ENCODE data around the gene ATP5MK.

The ATP5MK gene

DNA sequence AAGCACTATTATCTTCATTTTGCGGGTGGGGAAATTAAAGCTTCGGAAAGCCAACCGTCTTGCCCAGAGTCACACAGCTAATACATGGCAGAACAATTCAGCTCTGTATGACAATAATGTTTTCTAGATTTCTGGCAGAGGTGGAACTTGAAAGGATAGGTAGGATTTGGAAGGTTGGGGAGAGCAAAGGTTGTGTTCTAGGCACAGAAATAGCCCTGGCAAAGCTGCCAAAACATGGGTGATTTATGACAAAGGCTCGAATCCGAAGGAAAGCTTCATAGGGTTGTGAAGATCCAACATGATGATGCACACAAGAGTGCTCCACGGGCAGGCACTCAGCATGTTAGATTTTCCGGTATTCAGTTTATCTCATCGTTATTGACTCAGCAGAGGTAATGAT is 19.3 kb upstream of the ATP5MK start:
- Histone ChIP-seq H3K4me1 (ENCODE audit: insufficient read depth, low read length) (no peaks in the 10 kb centered on the region), H3K36me3 (ENCODE audit: insufficient read depth, low read length) (peaks cover 97% of the 10 kb centered on the region), H2AFZ (ENCODE audit: low read depth, low read length) (no peak overlapping the region), H4K20me1 (ENCODE audit: insufficient read depth, low read length) (peaks cover 9% of the 10 kb centered on the region), H3K27me3 (ENCODE audit: insufficient read depth, low read length, poor library complexity) (no peaks in the 10 kb centered on the region), H3K27ac (ENCODE audit: low read length) (no peak overlapping the region), H3K9me3 (ENCODE audit: insufficient read depth, low read length, severe bottlenecking) (no peaks in the 10 kb centered on the region), H3K4me2 (ENCODE audit: insufficient read depth, low read length) (no peak overlapping the region), H3K4me3 (ENCODE audit: low read depth in 1 of 2, low read length in 2 of 2) (no peak overlapping the region), H3K79me2 (ENCODE audit: insufficient read depth, low read length) (no peaks in the 10 kb centered on the region), H3K9ac (ENCODE audit: low read depth, low read length) (no peak overlapping the region)
- TF ChIP-seq EZH2 (IDR thresholded peaks at IDR 0.05; ENCODE audit: borderline replicate concordance, low read depth, low read length, severe bottlenecking): no peak
- TF ChIP-seq, protein P1, sequence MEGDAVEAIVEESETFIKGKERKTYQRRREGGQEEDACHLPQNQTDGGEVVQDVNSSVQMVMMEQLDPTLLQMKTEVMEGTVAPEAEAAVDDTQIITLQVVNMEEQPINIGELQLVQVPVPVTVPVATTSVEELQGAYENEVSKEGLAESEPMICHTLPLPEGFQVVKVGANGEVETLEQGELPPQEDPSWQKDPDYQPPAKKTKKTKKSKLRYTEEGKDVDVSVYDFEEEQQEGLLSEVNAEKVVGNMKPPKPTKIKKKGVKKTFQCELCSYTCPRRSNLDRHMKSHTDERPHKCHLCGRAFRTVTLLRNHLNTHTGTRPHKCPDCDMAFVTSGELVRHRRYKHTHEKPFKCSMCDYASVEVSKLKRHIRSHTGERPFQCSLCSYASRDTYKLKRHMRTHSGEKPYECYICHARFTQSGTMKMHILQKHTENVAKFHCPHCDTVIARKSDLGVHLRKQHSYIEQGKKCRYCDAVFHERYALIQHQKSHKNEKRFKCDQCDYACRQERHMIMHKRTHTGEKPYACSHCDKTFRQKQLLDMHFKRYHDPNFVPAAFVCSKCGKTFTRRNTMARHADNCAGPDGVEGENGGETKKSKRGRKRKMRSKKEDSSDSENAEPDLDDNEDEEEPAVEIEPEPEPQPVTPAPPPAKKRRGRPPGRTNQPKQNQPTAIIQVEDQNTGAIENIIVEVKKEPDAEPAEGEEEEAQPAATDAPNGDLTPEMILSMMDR (IDR thresholded peaks at IDR 0.05; ENCODE audit: borderline replicate concordance, extremely low read depth, low read length, poor library complexity, severe bottlenecking): no peak
- ATAC-seq (ENCODE audit: insufficient read depth, low read depth) (no peak), DNase-seq (no peak)

GRCh38 chr10:103413564-103413963 is 17.3 kb upstream of the ATP5MK start:
- Histone ChIP-seq H3K27me3 (ENCODE audit: insufficient read depth, low read length, poor library complexity) (no peaks in the 10 kb centered on the region), H3K27ac (ENCODE audit: low read length) (no peak overlapping the region), H4K20me1 (ENCODE audit: insufficient read depth, low read length) (peaks cover 8% of the 10 kb centered on the region), H3K4me1 (ENCODE audit: insufficient read depth, low read length) (no peaks in the 10 kb centered on the region), H2AFZ (ENCODE audit: low read depth, low read length) (no peak overlapping the region), H3K79me2 (ENCODE audit: insufficient read depth, low read length) (no peaks in the 10 kb centered on the region), H3K9ac (ENCODE audit: low read depth, low read length) (no peak overlapping the region), H3K9me3 (ENCODE audit: insufficient read depth, low read length, severe bottlenecking) (no peaks in the 10 kb centered on the region), H3K36me3 (ENCODE audit: insufficient read depth, low read length) (peaks cover 98% of the 10 kb centered on the region), H3K4me2 (ENCODE audit: insufficient read depth, low read length) (no peak overlapping the region), H3K4me3 (ENCODE audit: low read depth in 1 of 2, low read length in 2 of 2) (no peak overlapping the region)
- no peak for ATAC-seq (ENCODE audit: insufficient read depth, low read depth)
- no peak for DNase-seq
- TF ChIP-seq, protein P1 (IDR thresholded peaks at IDR 0.05; ENCODE audit: borderline replicate concordance, extremely low read depth, low read length, poor library complexity, severe bottlenecking): no peak
- TF ChIP-seq EZH2 (IDR thresholded peaks at IDR 0.05; ENCODE audit: borderline replicate concordance, low read depth, low read length, severe bottlenecking): no peak

GRCh38 chr10:103397191-103397825 is 1.0 kb upstream of the ATP5MK start:
- Histone ChIP-seq H3K9me3 (ENCODE audit: insufficient read depth, low read length, severe bottlenecking) (no peaks in the 10 kb centered on the region), H3K4me3 (ENCODE audit: low read depth in 1 of 2, low read length in 2 of 2) (peak overlapping the region; percentile 80 to 87), H3K27ac (ENCODE audit: low read length) (peak overlapping the region; percentile 75), H3K36me3 (ENCODE audit: insufficient read depth, low read length) (peaks cover 50% of the 10 kb centered on the region), H3K27me3 (ENCODE audit: insufficient read depth, low read length, poor library complexity) (no peaks in the 10 kb centered on the region), H3K79me2 (ENCODE audit: insufficient read depth, low read length) (peaks cover 74% of the 10 kb centered on the region), H3K4me2 (ENCODE audit: insufficient read depth, low read length) (peak overlapping the region; percentile 90), H4K20me1 (ENCODE audit: insufficient read depth, low read length) (no peaks in the 10 kb centered on the region; the same call in 1 of the 2 replicates), H3K9ac (ENCODE audit: low read depth, low read length) (peak overlapping the region; percentile 77), H3K4me1 (ENCODE audit: insufficient read depth, low read length) (peaks cover 52% of the 10 kb centered on the region), H2AFZ (ENCODE audit: low read depth, low read length) (peak overlapping the region; percentile 90)
- peak; percentile 18 for DNase-seq
- TF ChIP-seq, protein P1 (IDR thresholded peaks at IDR 0.05; ENCODE audit: borderline replicate concordance, extremely low read depth, low read length, poor library complexity, severe bottlenecking): no peak
- TF ChIP-seq EZH2 (IDR thresholded peaks at IDR 0.05; ENCODE audit: borderline replicate concordance, low read depth, low read length, severe bottlenecking): no peak
- no peak for ATAC-seq (ENCODE audit: insufficient read depth, low read depth)

Data from DND-41 (cell line).